Lower leg skin (tissue), 3 donors: ENCODE measurements around the gene OGFOD1.

Source experiments
- CTCF ChIP-seq, 3 donors: fragments of 450-650 bp; IDR thresholded peaks; one replicate each; pipeline ENCODE4 v1.5.1; 2016; ENCODE audit warnings: antibody characterized with exemption in 3 of 3, mild to moderate bottlenecking in 3 of 3, moderate library complexity in 2 of 3
- POLR2A ChIP-seq, 2 donors: fragments of 450-650 bp; IDR thresholded peaks; one replicate each; pipeline ENCODE4 v1.6.1; 2016 to 2017; ENCODE audit warnings: antibody characterized with exemption in 2 of 2, mild to moderate bottlenecking in 1 of 2, moderate library complexity in 1 of 2

GRCh38 chr16:56411624-56412023 is 39.7 kb upstream of the OGFOD1 start:
- no peak for TF ChIP-seq CTCF (IDR thresholded peaks at IDR 0.05)
- TF ChIP-seq POLR2A (IDR thresholded peaks at IDR 0.05): no peak
